ENCODE results near the gene ADGRF3.
A peak's percentile ranks its signal among the peaks of the same experiment; 100 is the strongest.
"Not testable (repeated sequence)": the region's sequence is repeated elsewhere in the genome, so short reads cannot be mapped to it uniquely, and the experiment has no call there.

The ADGRF3 gene

GRCh38 chr2:26274058-26274613, 72.5 kb downstream of the ADGRF3 start:
- H3K27ac ChIP-seq = peak overlapping the region; percentile 56
- TF ChIP-seq ZFX (IDR thresholded peaks at IDR 0.05; ENCODE audit: borderline replicate concordance) = no peak
- no peak for TF ChIP-seq CTCF (IDR thresholded peaks at IDR 0.05)

GRCh38 chr2:26273501-26273900, 73.1 kb downstream of the ADGRF3 start:
- H3K27ac ChIP-seq = peak overlapping the region; percentile 56
- no peak for TF ChIP-seq ZFX (IDR thresholded peaks at IDR 0.05; ENCODE audit: borderline replicate concordance)

GRCh38 chr2:26270373-26270772, 76.2 kb downstream of the ADGRF3 start:
- TF ChIP-seq ZFX (IDR thresholded peaks at IDR 0.05; ENCODE audit: borderline replicate concordance) = no peak
- no peak for TF ChIP-seq CTCF (IDR thresholded peaks at IDR 0.05)

GRCh38 chr2:26269571-26270158, 76.9 kb downstream of the ADGRF3 start:
- no peak overlapping the region for H3K27ac ChIP-seq
- TF ChIP-seq ZFX (IDR thresholded peaks at IDR 0.05; ENCODE audit: borderline replicate concordance) = no peak
- TF ChIP-seq CTCF (IDR thresholded peaks at IDR 0.05) = no peak

More at GRCh38 chr2:26270373-26270772, 76.2 kb downstream of the ADGRF3 start:
- H3K27ac ChIP-seq = no peak overlapping the region

- not testable (repeated sequence) for H3K27ac ChIP-seq
Measured at GRCh38 chr2:26268670-26269385, 77.8 kb downstream of the ADGRF3 start.

GRCh38 chr2:26268213-26268612, 78.4 kb downstream of the ADGRF3 start:
- no peak overlapping the region for H3K27ac ChIP-seq
- TF ChIP-seq ZFX (IDR thresholded peaks at IDR 0.05; ENCODE audit: borderline replicate concordance) = no peak

- H3K27ac ChIP-seq = not testable (repeated sequence)
Measured at GRCh38 chr2:26258836-26259235, 87.8 kb downstream of the ADGRF3 start.
